ENCODE results near the gene P3H3.

P3H3 gene

GRCh38 chr12:6840761-6841515 lies 12.7 kb downstream of the P3H3 start, which contains the start of gene GNB3:
TSS of gene GNB3 (plus strand) at chr12:6840925. CDS start at chr12:6841288, 363 bp downstream.
- no peak for TF ChIP-seq SIN3A (IDR thresholded peaks at IDR 0.05; ENCODE audit: borderline replicate concordance, insufficient read depth, low read length)
- no peak for TF ChIP-seq REST (IDR thresholded peaks at IDR 0.05; ENCODE audit: insufficient read depth in 1 of 2, low read depth in 2 of 2, low read length in 2 of 2)
- no peak for TF ChIP-seq FOXP2 (optimal IDR thresholded peaks at IDR 0.05; ENCODE audit: borderline replicate concordance, extremely low read depth, extremely low read length, insufficient read depth)
- TF ChIP-seq POLR2AphosphoS5 (IDR thresholded peaks at IDR 0.05; ENCODE audit: low read depth, low read length): no peak
- no peak for TF ChIP-seq TAF1 (IDR thresholded peaks at IDR 0.05; ENCODE audit: borderline replicate concordance, insufficient read depth, low read length)

GRCh38 chr12:6842075-6842474 lies 13.9 kb downstream of the P3H3 start:
- TF ChIP-seq FOXP2 (optimal IDR thresholded peaks at IDR 0.05; ENCODE audit: borderline replicate concordance, extremely low read depth, extremely low read length, insufficient read depth) (no peak), POLR2AphosphoS5 (IDR thresholded peaks at IDR 0.05; ENCODE audit: low read depth, low read length) (no peak), TAF1 (IDR thresholded peaks at IDR 0.05; ENCODE audit: borderline replicate concordance, insufficient read depth, low read length) (no peak), REST (IDR thresholded peaks at IDR 0.05; ENCODE audit: insufficient read depth in 1 of 2, low read depth in 2 of 2, low read length in 2 of 2) (no peak), SIN3A (IDR thresholded peaks at IDR 0.05; ENCODE audit: borderline replicate concordance, insufficient read depth, low read length) (no peak)

GRCh38 chr12:6843118-6843902 lies 15.1 kb downstream of the P3H3 start:
- TF ChIP-seq POLR2AphosphoS5 (IDR thresholded peaks at IDR 0.05; ENCODE audit: low read depth, low read length): no peak
- no peak for TF ChIP-seq REST (IDR thresholded peaks at IDR 0.05; ENCODE audit: insufficient read depth in 1 of 2, low read depth in 2 of 2, low read length in 2 of 2)
- no peak for TF ChIP-seq FOXP2 (optimal IDR thresholded peaks at IDR 0.05; ENCODE audit: borderline replicate concordance, extremely low read depth, extremely low read length, insufficient read depth)
- TF ChIP-seq TAF1 (IDR thresholded peaks at IDR 0.05; ENCODE audit: borderline replicate concordance, insufficient read depth, low read length): no peak
- TF ChIP-seq SIN3A (IDR thresholded peaks at IDR 0.05; ENCODE audit: borderline replicate concordance, insufficient read depth, low read length): no peak

GRCh38 chr12:6845395-6845794 lies 17.2 kb downstream of the P3H3 start:
- TF ChIP-seq REST (IDR thresholded peaks at IDR 0.05; ENCODE audit: insufficient read depth in 1 of 2, low read depth in 2 of 2, low read length in 2 of 2) (no peak), FOXP2 (optimal IDR thresholded peaks at IDR 0.05; ENCODE audit: borderline replicate concordance, extremely low read depth, extremely low read length, insufficient read depth) (no peak), TAF1 (IDR thresholded peaks at IDR 0.05; ENCODE audit: borderline replicate concordance, insufficient read depth, low read length) (no peak), SIN3A (IDR thresholded peaks at IDR 0.05; ENCODE audit: borderline replicate concordance, insufficient read depth, low read length) (no peak), POLR2AphosphoS5 (IDR thresholded peaks at IDR 0.05; ENCODE audit: low read depth, low read length) (no peak)
